GM18861 (cell line): ENCODE data around the gene SPATA2.
"Not testable (repeated sequence)": the region's sequence is repeated elsewhere in the genome, so short reads cannot be mapped to it uniquely, and the experiment has no call there.

Experiments
- ATAC-seq: cut with Tn5 transposase; IDR thresholded peaks from one replicate; pipeline ENCODE4 v1.9.1; 2021; ENCODE audit not compliant: unreplicated experiment

Gene SPATA2

GRCh38 chr20:49905415-49906091 is 9.8 kb downstream of the SPATA2 start:
- ATAC-seq: no peak

GRCh38 chr20:49904440-49905214 is 10.7 kb downstream of the SPATA2 start:
- no peak for ATAC-seq

DNA sequence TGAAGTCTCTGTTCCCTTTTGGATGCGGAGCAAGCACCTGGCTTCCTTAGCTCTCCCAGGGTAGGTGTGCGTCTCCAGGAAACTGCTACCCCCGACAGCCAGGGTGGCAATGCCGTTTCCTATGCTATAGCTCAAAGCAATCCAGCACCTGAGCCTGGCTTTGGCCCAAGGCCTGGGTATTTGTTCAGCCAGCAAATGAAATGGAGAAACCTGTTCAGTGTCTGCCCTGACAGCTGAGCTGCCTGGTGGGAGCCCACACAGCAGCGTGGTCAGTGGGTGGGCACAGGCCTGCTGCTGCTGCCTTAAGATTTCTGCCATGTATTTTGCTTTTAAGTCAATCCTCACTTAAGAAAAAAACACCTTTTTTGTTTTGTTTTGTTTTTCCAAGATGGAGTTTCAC is 13.7 kb downstream of the SPATA2 start:
- ATAC-seq: no peak

DNA sequence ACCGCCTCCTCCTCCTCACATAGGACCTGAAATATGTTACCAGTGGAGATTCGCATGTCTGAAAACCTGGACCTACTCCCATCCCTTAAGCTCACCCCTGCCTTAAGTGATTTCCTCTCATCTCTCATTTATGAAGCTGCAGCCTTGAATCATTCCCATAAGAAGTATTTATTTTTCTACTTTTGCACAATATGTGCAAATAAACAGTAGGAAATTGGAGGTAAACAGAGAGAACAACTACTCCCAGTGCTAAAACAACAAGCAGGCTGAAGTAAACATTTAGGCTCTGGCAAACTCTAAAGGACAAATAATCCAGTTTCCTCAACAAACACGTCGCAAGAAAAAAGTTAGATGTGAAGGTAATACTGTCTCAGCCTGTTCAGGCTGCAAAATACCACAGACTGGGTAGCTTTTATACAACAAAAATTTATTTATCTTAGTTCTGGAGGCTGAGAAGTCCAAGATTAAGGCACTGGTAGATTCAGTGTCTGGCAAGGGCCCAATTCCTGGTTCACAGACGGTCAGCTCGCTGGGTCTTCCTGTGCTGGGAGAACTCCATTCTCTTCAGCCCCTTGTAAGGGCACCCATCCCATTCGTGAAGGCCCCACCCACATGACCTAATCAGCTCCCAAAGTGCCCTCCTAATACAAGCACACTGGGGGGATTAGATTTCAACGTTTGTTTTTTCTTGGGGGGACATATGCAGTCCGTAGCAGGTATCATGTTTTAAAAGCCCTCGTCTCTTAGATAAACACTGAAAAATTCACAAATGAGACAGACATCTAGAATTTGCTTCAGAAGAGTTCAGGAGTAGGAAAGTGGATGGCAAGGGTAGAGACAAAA is 15.6 kb downstream of the SPATA2 start:
- ATAC-seq: no peak

- no peak for ATAC-seq
These were observed 19.1 kb downstream of the SPATA2 start for GRCh38 chr20:49896204-49896603.

DNA sequence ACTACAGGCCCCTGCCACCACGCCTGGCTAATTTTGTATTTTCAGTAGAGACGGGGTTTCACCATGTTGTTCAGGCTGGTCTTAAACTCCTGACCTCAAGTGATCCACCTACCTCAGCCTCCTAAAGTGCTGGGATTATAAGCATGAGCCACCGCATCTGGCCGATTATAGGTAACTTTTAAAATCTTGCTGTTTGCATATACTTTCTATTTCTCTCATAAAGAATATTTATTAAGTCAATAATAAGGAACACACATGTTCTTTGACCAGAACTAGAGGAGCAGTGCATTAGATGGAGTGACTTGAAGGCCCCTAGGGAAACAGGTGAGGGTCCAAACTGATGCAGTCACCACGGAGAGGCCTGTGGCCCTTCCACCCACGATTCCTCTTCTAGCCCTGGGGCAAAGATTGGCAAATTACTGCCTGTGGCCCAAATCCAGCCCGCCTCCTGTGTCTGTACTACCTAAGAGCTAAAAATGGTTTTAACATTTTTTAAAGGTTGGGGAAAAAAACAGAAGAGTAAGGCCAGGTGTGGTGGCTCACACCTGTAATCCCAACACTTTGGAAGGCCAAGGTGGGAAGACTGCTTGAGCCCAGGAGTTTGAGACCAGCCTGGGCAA is 19.7 kb downstream of the SPATA2 start:
- not testable (repeated sequence) for ATAC-seq

GRCh38 chr20:49894073-49894470 is 21.3 kb downstream of the SPATA2 start:
- no peak for ATAC-seq

DNA sequence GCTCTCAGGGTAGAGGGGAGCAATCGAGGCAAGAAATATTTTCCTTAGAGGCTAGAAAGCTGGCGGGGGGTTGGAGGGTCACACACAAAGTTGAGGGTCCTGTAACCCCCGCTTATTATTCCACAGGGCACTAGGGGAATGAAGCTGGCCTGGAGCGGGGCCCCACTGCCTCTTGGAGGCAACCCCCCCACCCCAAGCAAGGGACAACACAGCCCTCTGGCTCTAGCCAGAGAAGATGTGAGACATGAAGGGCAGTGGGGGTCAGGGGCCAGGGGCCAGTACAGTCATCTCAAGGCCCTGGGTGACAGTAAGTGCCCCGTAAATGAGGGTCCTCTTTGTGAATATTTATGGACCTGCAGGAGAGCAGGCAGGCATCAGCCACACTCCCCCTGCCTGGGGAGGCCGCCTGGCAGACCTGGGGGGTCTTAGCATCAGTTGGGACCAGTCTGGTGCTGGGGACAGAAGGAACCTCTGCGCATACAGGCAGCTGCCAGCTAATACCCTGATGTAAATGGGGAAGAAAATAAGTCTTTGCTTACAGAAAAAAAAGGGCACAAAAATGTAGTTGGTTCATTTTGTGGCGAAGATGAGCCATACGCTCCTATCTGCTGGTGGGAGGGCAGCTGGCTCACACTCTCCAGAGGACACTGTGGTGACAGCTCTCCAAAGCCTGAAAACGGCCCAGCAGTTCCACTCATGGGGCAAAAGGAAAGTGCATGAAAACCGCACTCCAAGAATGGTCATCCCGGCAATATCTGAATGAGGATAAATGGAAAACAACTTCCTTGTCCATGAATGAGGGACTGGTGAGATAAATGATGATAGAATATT is 21.9 kb downstream of the SPATA2 start:
- ATAC-seq: no peak

DNA sequence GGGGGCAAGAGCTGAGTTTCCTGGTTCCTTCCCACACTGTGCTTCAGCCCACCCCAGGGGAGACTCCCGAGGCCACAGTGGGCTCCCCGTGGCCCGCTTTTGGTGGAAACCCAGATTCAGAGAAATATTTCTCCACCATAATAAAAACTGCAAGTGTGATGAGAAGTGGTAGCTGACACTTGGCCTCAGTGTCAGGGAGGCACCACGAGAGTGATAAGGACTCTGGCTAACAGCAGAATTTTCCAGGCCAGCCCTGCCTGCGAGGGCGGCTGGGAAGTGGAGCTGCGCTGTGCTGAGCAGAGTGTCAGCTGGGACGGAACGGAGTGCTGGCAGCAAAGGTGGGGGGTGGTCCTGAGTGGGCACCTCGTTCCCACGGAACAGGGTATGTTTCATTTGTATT is 22.5 kb downstream of the SPATA2 start:
- ATAC-seq: no peak

GRCh38 chr20:49892260-49892659 is 23.1 kb downstream of the SPATA2 start:
- ATAC-seq: no peak

DNA sequence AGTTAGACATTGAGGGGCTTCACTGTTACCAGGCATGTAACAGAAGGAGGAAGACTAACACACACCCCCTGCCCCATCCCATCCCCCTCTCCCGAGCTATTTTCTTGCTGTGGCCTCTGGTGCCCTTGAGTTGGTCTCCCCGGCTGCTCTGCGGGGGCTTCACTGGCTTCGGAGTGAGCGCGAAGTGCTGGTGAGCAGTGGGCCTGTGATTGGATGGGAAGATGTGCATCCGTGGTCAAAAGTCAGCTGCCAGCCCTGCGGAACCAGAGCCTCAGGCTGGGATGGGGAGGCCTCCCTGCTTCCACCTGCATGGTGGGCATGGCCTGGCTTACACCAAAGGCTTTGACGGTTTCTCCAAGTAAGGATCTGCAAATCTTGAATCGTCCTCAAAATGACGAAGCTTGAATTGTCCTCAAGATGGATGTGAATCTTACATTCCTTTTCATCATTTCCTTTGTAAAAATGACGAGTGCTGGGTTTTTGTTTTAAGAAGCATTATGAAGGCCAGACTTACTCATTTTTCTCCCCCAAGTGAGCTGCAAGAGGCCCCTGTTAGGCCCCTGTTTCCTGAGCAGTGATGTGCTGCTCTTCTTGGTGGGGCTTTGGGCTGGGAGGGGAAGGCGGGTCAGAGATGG is 23.7 kb downstream of the SPATA2 start:
- no peak for ATAC-seq

- ATAC-seq: no peak
These were observed 24.6 kb downstream of the SPATA2 start for GRCh38 chr20:49890471-49891361.

DNA sequence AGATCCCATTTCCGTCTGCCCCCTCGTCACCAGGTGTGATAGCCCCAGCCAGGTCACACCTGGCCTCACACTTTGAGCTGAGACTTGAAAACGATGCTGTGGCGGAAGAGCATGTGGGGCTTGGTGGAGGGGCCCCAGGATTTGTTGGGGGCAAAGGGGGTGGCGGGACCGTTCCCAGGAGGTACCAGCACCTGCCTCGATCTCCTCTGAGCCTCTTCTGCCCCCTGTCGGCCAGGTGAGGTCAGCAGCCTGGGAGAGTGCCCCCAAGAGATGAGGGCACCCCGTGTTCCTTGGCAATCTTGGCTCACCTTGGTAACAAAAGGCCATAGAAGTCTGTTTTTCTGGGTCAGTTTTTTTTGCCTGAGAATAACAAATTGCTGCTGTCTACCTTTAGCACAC is 25.4 kb downstream of the SPATA2 start:
- no peak for ATAC-seq

DNA sequence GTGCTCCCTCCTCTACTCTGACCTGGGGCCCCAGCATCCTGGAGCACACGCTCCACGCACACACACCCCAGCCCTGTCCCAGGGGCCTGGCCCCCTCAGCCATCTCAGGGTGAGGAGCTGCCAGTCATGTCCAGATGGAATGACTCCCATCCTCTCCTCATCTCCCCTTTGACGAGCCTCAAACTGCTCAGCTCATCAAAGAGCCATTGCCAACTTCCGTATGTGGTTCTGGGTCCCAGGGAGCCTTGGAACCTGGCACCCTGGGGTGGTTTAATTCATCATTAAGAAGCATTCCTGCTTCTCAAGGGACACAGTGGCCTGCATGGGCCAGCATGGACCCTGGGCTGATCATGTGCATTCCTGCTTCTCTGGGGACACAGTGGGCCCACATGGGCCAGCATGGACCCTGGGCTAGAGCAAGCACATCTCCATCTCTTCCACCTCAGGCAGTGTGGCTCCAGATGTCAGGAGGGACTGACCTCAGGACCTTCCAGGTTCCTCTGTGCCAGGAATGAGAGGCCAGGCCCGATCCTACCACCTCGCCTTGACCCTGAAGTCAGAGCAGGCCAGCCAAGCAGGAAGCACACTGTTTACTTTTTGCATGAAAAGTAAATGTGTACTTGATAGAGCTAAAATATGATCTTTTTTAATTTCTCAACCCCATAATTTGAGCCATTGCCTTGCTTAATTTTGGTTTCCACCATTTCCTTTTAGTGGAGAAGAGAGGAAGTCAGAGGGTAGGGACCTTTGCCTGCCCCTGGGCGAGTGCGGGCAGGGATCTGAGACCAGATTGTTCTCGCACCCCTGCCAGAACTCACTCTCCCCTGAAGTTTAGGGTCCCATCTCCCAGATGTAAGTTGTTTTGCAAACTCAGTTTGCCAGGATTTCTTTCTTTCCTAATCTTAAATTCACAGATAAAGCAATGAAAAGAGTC is 26.1 kb downstream of the SPATA2 start:
- no peak for ATAC-seq

- no peak for ATAC-seq
These were observed 26.9 kb downstream of the SPATA2 start for GRCh38 chr20:49888212-49889000.

DNA sequence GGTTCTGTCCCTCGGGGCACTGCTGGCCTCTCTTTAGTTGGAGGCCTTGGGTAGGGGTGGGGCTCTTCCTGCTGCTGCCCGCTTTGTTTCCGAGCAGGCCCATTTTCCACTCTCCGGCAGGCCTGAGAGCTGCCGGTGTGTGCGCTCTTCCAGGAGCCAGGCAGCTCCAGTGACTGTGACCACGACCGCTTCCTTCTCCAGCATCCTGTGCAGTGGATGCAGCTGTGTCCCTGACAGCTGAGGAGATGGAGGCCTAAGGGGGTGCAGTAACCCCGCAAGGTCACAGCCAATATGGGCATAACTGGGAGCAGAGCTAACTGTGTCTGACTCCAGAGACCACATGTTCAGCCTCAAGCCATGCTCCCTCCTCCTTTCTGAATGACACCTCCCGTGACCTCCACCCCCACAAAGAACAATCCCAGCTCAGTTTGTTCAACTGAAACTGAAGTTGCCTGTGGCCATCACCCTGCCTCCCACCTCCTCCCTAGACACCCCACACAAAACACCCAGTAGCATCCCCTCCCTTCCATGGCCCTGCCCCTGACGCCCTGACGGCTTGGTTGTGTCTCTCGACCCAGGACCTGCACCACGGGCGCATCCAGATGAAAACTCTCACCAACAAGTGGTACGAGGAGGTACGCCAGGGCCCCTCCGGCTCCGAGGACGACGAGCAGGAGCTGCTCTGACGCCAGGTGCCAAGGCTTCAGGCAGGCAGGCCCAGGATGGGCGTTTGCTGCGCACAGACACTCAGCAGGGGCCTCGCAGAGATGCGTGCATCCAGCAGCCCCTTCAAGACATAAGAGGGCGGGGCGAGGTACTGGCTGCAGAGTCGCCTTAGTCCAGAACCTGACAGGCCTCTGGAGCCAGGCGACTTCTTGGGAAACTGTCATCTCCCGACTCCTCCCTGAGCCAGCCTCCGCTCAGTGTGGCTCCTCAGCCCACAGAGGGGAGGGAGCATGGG is 27.8 kb downstream of the SPATA2 start:
- no peak for ATAC-seq
